ENCODE results near the gene HEMK1. TPM values are rescaled to one million over a fixed set of nuclear protein-coding genes. Genes with fewer than 3 reads are reported as not detected.
A peak's percentile ranks its signal among the peaks of the same experiment; 100 is the strongest.

Gene HEMK1
- total and polyA plus RNA-seq, 2 of the 8 experiments (the other 6 are each of a cell fraction or from before 2014, with no cell fraction given) = 9.7 to 10.6 TPM

GRCh38 chr3:50567011-50567385 is 2.3 kb upstream of the HEMK1 start:
- peaks cover 15% of the 10 kb centered on the region; the same call in 1 of the 2 replicates for H3K23me2 ChIP-seq (ENCODE audit: low read depth, low read length)
- H3K79me2 ChIP-seq (ENCODE audit: control insufficient read depth in 1 of 2, insufficient read depth in 2 of 2, low read length in 2 of 2) = no peaks in the 10 kb centered on the region
- H3K27ac ChIP-seq (ENCODE audit: low read depth, low read length) = no peak overlapping the region
- no peak overlapping the region for H2AK5ac ChIP-seq (ENCODE audit: low read depth, low read length)
- H3K14ac ChIP-seq (ENCODE audit: insufficient read length) = no peak overlapping the region
- H3K56ac ChIP-seq (replicated peaks; ENCODE audit: insufficient read length, low read depth, low read length) = no peak overlapping the region
- no peak overlapping the region for H3K23ac ChIP-seq (ENCODE audit: insufficient read length)
- no peak overlapping the region for H4K5ac ChIP-seq (ENCODE audit: insufficient read length, low read depth, low read length)
- FAIRE-seq = no peak
- peak overlapping the region in 1 of 4 experiments; percentile 32; a peak in 3 of 7 replicates for H3K9ac ChIP-seq (replicated peaks in 1 of 4; ENCODE audit: extremely low read depth in 1 of 4, low read depth in 3 of 4, low read length in 3 of 4)
- peak overlapping the region; percentile 71; the same call in 1 of the 2 replicates for H3K18ac ChIP-seq (ENCODE audit: extremely low read depth, low read length)
- ChIA-PET POLR2A (ENCODE audit: partially characterized antibody) (interaction anchor here (1.2 to 1.7 kb wide), 3 partner anchors 9 to 24 kb away, joined by 3 to 4 read pairs (median 3); no protein-coding TSS in a partner anchor), CTCF (ENCODE audit: partially characterized antibody) (interaction anchor here (0.8 to 46.5 kb wide), 8 partner anchors 10 to 805 kb away, joined by 3 to 863 read pairs (median 5); partner anchors contain the start of genes CISH and MAPKAPK3)
- WGBS, 2 experiments (ENCODE audit: extremely low coverage in 1 of 2, insufficient coverage in 1 of 2, insufficient read length in 1 of 2, insufficient replicate concordance in 2 of 2, low coverage in 1 of 2, low lambda C conversion rate in 2 of 2, missing lambda C conversion rate in 1 of 2) = 45% methylated on average over 9 of the region's 11 CpGs; no CpG with 5 or more reads in 1 of the 2 experiments
- DNase-seq (ENCODE audit: low read depth in 1 of 2, low spot score in 2 of 2) = no peak
- peak overlapping the region; percentile 49 for H4K91ac ChIP-seq (replicated peaks; ENCODE audit: insufficient read length, low read length)
- H3K79me1 ChIP-seq (ENCODE audit: low read depth, low read length) = no peaks in the 10 kb centered on the region; the same call in 1 of the 2 replicates
- H3K4me3 ChIP-seq (ENCODE audit: extremely low read depth in 1 of 4, insufficient read depth in 2 of 4, low read depth in 3 of 4, low read length in 4 of 4) = peak overlapping the region; percentile 56 to 76 (median 64)
- no peak overlapping the region for H2BK15ac ChIP-seq (ENCODE audit: low read length)
- H2BK12ac ChIP-seq (ENCODE audit: low read depth, low read length) = no peak overlapping the region
- H2BK5ac ChIP-seq (ENCODE audit: low read depth, low read length) = no peak overlapping the region
- TF ChIP-seq SUZ12 (IDR thresholded peaks at IDR 0.05; ENCODE audit: low read length) = peak; percentile 12; the same call in 1 of the 2 replicates
- TF ChIP-seq KDM4A (IDR thresholded peaks at IDR 0.05; ENCODE audit: low read depth, low read length, severe bottlenecking) = no peak
- H4K8ac ChIP-seq (ENCODE audit: extremely low read depth, insufficient read depth, low read length) = 0 out of 2 replicates have a peak overlapping the region, but pooled peaks have one; percentile 53
- H3K4me2 ChIP-seq (ENCODE audit: insufficient read depth in 1 of 2, low read depth in 2 of 2, low read length in 2 of 2) = peak overlapping the region; percentile 78 to 86
- H4K20me1 ChIP-seq (replicated peaks in 1 of 2; ENCODE audit: control insufficient read depth in 1 of 2, insufficient read depth in 2 of 2, low read length in 2 of 2) = no peaks in the 10 kb centered on the region
- no peak overlapping the region; the same call in 1 of the 2 replicates for H2AFZ ChIP-seq (ENCODE audit: low read length)
- H3K9me3 ChIP-seq (ENCODE audit: insufficient read depth in 2 of 2, low read depth in 1 of 2, low read length in 1 of 2) = no peaks in the 10 kb centered on the region
- no peak overlapping the region for H3K4ac ChIP-seq (replicated peaks; ENCODE audit: insufficient read length, low read depth, low read length)
- no peak overlapping the region for H2BK120ac ChIP-seq (replicated peaks; ENCODE audit: low read depth, low read length)
- H3K36me3 ChIP-seq (ENCODE audit: control insufficient read depth in 2 of 4, insufficient read depth in 4 of 4, low read length in 3 of 4) = no peaks in the 10 kb centered on the region
- H3K4me1 ChIP-seq (replicated peaks in 1 of 4; ENCODE audit: control insufficient read depth in 3 of 4, insufficient read depth in 4 of 4, low read length in 3 of 4) = peaks cover 0 to 6% (median 4%) of the 10 kb centered on the region in 4 experiments; a peak in 5 of 7 replicates
- H2BK20ac ChIP-seq (ENCODE audit: low read length) = no peak overlapping the region
- H3K27me3 ChIP-seq (replicated peaks in 1 of 4; ENCODE audit: control insufficient read depth in 3 of 4, extremely low read depth in 1 of 4, insufficient read depth in 3 of 4, low read length in 3 of 4) = peaks cover 0 to 13% (median 5%) of the 10 kb centered on the region in 4 experiments; a peak in 4 of 7 replicates
